Mucosa of stomach (tissue), 1 donor: ENCODE data around the gene SAXO1.
"Not testable (repeated sequence)": the region's sequence is repeated elsewhere in the genome, so short reads cannot be mapped to it uniquely, and the experiment has no call there.

Experiments
- H3K27me3 ChIP-seq: one replicate; pipeline ENCODE4 v1.7.0; 2013; ENCODE audit warnings: mild to moderate bottlenecking, low read length; ENCODE audit not compliant: control insufficient read depth, insufficient read depth
- H3K36me3 ChIP-seq: one replicate; pipeline ENCODE4 v1.7.0; 2013; ENCODE audit warnings: low read length; ENCODE audit not compliant: control insufficient read depth, insufficient read depth
- H3K4me1 ChIP-seq: one replicate; pipeline ENCODE4 v1.7.0; 2013; ENCODE audit warnings: mild to moderate bottlenecking, low read length; ENCODE audit not compliant: control insufficient read depth, insufficient read depth
- H3K4me3 ChIP-seq: one replicate; pipeline ENCODE4 v1.7.0; 2013; ENCODE audit warnings: low read length
- H3K9ac ChIP-seq: one replicate; pipeline ENCODE4 v1.7.0; 2013; ENCODE audit warnings: mild to moderate bottlenecking, low read length, moderate library complexity
- H3K9me3 ChIP-seq: one replicate; pipeline ENCODE4 v1.7.0; 2013; ENCODE audit warnings: mild to moderate bottlenecking, low read length, moderate library complexity; ENCODE audit not compliant: control insufficient read depth
- donor health status: Pancreatic carcinoma.

SAXO1 gene

DNA sequence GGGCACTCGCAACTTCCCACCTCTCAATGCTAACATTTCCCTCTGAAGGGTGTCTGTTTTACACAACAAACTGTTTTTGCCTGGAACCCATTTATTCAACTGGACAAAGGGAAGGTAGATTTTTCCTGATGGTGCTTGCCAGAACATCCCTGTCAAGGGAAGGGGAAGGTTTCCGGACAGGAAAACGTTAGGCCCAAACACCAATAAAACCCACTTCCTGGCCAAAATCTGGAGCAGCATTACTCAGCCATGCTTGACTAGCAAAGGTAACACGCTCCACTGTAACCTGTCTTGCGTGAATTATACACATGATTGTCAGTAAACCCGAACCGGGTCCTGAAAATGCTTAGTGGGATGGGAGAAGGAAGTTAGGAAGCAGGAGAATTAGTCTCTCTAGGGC lies 90.2 kb downstream of the SAXO1 start:
- H3K27me3 ChIP-seq = no peaks in the 10 kb centered on the region
- H3K4me3 ChIP-seq = no peak overlapping the region
- peaks cover 10% of the 10 kb centered on the region for H3K4me1 ChIP-seq
- H3K36me3 ChIP-seq = no peaks in the 10 kb centered on the region
- no peaks in the 10 kb centered on the region for H3K9me3 ChIP-seq
- H3K9ac ChIP-seq = no peak overlapping the region

DNA sequence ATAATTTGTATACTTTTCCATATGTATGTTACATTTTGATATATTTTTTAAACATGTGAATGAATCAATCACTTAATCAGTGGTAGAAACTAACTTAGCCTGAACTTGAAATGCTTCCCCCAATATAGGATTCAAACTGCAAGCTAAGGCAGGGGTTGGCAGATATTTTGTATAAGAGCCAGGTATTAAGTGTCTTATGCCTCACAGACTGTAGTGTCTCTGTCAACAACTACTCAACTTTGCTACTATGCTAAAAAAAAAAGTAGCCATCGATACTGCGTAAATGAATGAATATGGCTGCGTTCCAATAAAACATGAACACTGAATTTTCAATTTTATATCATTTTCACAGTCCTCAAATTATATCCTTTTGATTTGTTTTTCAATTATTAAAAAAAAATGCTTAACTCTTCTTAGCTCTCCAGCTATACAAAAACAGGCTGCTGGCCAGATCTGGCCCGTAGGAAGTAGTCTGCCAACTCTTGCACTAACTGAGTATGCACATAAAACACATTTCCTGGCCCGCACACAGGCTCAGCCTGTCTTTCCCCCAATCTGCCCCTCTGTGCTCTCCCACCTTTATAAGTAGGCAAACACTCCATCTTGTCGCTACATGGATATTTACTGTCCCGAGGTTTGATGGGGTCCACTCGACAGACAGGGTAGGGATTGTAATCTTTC lies 91.8 kb downstream of the SAXO1 start:
- Histone ChIP-seq H3K9me3 (no peaks in the 10 kb centered on the region), H3K27me3 (no peaks in the 10 kb centered on the region), H3K36me3 (no peaks in the 10 kb centered on the region), H3K4me1 (peaks cover 10% of the 10 kb centered on the region), H3K4me3 (no peak overlapping the region), H3K9ac (no peak overlapping the region)

DNA sequence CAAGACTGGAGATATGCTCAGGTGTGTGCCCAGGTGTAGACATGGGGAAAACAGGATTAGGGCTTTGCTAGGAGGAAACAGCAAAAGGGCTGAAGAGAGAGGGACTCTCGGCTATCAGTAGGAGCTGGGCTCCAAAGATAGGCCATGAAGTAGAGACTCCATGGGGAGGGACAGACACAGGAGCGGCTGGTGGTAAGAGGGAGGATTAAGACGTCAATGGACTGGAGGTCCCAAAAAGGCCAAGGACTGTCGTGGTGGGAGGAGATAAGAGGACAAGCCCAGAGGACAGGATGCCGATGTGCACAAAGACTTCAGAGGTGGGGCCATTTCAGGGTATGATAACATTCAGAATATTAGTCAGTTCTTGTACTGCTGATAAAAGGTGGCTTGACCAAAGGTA lies 93.1 kb downstream of the SAXO1 start:
- H3K4me3 ChIP-seq = no peak overlapping the region
- H3K27me3 ChIP-seq = no peaks in the 10 kb centered on the region
- no peaks in the 10 kb centered on the region for H3K9me3 ChIP-seq
- no peak overlapping the region for H3K9ac ChIP-seq
- H3K4me1 ChIP-seq = peaks cover 10% of the 10 kb centered on the region
- no peaks in the 10 kb centered on the region for H3K36me3 ChIP-seq

DNA sequence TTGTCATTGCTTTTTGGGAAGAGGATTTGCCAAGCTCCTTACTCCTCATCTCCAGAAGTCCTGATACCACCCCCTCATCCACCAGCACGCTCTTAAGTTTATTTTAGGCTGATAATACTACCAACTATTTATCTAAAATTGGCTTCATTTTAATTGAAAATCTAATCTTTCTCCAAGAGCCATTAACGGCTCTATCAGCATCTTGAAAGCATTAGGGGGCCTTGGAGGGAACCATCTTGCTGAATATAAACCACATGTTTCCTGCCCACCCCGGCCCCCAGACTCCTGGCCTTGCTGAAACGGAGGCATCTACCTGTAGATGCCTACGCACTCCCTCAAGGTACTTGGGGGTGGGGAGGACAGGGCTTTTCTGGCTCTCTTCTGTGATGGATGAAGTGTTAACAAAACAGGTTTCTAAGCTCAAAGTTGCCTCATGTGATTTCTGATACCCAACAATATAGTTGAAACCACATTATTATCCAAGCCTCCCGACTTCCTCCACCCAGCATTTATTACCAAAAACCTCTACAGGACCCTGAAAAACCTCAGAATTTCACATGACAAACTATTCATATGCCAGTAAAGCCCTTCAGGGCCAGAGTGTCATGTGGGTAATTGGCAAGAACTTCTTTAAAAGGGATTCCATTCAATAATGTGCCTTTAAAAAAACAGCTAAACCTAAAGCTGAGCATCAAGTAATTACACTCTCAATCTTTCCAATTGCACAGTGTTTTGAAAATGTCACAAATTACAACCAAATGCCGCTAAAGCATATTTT lies 96.7 kb downstream of the SAXO1 start:
- Histone ChIP-seq H3K36me3 (no peaks in the 10 kb centered on the region), H3K4me3 (no peak overlapping the region), H3K27me3 (no peaks in the 10 kb centered on the region), H3K9me3 (no peaks in the 10 kb centered on the region), H3K4me1 (peaks cover 10% of the 10 kb centered on the region), H3K9ac (no peak overlapping the region)

DNA sequence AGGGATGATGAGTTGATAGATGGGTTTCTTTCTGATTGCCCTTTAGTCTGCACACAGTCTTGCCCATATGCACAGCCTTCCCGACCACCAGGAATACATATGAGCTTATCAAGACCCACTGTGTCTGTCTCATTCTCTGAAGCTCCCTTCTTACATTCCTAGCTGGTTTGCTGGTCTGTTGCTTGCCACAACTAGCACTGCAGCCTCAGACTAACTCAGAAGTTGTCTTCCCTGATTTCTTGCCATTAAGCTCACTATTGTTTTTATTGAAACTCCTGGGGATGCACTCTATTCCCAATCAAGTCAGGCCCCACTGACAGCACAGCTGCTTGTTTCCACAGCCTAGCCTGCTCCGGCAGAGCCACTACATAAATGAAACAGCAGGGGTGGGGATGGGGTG lies 97.5 kb downstream of the SAXO1 start:
- Histone ChIP-seq H3K36me3 (no peaks in the 10 kb centered on the region), H3K27me3 (no peaks in the 10 kb centered on the region), H3K4me3 (no peak overlapping the region), H3K4me1 (peaks cover 9% of the 10 kb centered on the region), H3K9me3 (no peaks in the 10 kb centered on the region), H3K9ac (no peak overlapping the region)

DNA sequence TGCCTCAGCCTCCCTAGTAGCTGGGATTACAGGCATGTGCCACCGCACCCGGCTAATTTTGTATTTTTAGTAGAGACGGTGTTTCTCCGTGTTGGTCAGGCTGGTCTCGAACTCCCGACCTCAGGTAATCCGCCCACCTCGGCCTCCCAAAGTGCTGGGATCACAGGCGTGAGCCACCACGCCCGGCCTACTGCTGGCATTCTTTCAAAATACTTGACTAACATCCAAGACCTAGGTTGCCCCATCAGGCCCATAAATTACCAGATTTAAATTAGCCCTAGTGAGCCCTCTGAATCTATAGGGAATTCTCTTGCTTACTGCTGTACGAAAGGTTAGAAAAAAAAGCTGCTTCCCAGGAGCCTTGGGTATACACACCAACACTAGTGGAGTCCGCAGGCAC lies 102.4 kb downstream of the SAXO1 start:
- not testable (repeated sequence) for H3K36me3 ChIP-seq, H3K9me3 ChIP-seq, H3K9ac ChIP-seq, H3K4me3 ChIP-seq, H3K27me3 ChIP-seq, H3K4me1 ChIP-seq

DNA sequence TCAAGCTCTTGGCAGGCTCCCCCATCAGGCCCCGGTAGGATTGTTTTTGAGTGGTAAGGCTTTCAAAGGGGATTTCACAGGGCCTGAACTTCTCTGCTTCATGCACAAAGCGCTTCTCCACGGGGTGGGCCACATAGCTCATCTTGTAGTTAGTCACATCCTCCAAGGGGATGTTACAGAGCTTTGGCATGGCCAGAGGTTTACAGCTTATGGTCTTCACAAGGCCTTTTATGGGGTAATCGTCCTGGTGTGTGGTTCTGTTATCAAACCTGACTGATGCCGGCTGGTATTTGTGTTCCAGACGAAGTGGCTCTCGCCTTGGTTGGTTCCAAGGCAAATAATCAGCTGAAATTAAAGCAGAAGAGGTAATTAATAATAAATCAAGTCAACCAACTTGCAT lies 104.3 kb downstream of the SAXO1 start:
- H3K36me3 ChIP-seq = no peaks in the 10 kb centered on the region
- no peak overlapping the region for H3K9ac ChIP-seq
- H3K4me3 ChIP-seq = no peak overlapping the region
- H3K4me1 ChIP-seq = no peaks in the 10 kb centered on the region
- H3K27me3 ChIP-seq = no peaks in the 10 kb centered on the region
- no peaks in the 10 kb centered on the region for H3K9me3 ChIP-seq

DNA sequence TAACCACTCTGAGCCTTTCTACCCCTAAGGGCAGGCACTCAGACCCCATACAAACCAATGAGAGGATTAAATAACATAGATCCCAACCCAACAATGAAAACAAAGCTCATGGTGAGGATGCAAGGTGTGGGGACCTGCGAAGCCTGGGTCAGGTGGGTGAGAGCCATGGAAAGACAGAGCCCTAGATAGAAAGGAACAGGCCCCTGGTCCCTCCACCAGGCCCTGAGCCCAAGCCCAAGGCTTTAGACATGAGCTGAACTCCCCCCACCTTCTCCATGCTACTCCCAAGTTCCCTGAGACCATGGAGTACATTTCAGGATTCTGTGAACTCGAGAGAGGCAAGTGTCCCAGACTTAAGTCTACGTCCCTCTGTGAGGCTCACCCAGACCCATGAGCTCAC lies 106.5 kb downstream of the SAXO1 start:
- Histone ChIP-seq H3K4me1 (no peaks in the 10 kb centered on the region), H3K36me3 (no peaks in the 10 kb centered on the region), H3K27me3 (no peaks in the 10 kb centered on the region), H3K9me3 (no peaks in the 10 kb centered on the region), H3K9ac (no peak overlapping the region), H3K4me3 (no peak overlapping the region)

DNA sequence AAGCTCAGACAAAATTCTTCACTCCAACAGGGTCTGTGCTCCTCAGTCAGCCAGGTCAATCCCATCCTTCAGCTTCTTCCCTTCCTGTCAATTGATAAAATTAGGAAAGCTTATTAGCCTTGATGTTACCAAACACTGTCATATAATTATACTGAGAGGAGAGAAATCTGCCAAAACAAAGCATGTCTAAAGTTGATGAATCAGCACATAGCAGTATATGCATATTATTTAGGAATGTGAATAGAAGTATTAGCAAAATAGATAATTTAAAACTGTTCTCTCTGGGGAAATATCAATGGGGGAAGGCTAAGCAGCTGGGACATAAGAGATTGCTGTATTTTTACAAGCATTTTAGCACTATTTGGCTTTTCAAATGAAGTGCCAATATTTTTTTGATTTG lies 107.1 kb downstream of the SAXO1 start:
- no peaks in the 10 kb centered on the region for H3K27me3 ChIP-seq
- H3K36me3 ChIP-seq = no peaks in the 10 kb centered on the region
- no peaks in the 10 kb centered on the region for H3K4me1 ChIP-seq
- H3K9me3 ChIP-seq = no peaks in the 10 kb centered on the region
- H3K9ac ChIP-seq = no peak overlapping the region
- no peak overlapping the region for H3K4me3 ChIP-seq

DNA sequence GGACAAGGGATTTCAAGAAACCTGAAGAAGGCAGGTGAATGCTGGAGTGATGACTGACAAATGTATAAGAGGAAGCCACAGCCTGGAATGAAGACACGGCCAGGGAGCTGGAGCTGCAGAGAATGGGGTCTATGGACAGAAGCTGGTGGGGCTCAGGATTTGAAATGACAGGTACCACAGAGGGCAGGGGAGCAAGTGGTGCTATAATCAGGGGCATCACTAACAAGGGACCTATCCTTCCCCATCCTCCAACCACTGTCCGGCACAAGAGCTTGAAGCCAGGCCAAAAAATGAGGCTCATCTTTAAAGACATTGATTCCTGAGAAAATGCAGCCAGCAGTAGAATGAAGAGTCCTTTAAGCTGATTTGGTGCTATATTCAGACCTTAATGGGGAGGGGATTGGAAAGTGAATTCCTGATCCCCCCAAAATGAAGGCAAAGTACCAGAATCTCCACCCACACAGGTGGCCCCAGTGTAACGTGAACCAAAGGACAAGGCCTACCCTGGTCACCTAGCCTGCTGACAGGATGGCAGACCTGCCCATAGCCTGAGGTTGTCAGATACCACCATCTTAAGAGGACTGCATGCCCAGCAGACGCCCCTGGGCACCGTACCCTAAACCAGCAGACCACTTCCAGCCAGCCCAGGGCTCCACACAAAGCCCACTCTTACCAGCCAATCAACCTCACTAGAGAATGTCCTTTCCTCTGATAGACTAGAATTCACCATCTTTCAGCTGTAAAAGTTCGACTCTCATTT lies 109.2 kb downstream of the SAXO1 start:
- H3K36me3 ChIP-seq = no peaks in the 10 kb centered on the region
- H3K4me1 ChIP-seq = no peaks in the 10 kb centered on the region
- no peak overlapping the region for H3K4me3 ChIP-seq
- H3K9ac ChIP-seq = no peak overlapping the region
- H3K9me3 ChIP-seq = no peaks in the 10 kb centered on the region
- H3K27me3 ChIP-seq = no peaks in the 10 kb centered on the region

DNA sequence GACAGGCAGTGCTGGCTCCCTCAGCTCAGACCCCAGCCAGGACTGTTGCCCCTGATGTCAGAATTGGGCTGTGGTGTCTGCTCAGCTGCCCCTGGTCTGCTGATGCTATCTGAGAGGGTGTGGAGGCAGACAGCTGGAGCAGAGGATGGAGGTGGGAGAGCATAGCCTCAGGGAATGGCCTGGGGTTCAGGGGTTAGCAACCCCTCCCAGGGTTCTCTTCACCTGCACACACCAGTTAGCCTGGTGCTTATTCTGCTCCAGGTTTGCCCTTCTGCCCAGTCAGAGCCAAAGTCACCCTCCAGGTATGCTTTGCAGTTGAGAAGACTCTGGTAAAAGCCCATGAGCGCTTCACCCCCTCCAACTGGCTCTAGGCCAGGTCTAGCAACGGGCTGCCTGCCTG lies 109.8 kb downstream of the SAXO1 start:
- H3K9ac ChIP-seq = no peak overlapping the region
- H3K27me3 ChIP-seq = no peaks in the 10 kb centered on the region
- no peaks in the 10 kb centered on the region for H3K4me1 ChIP-seq

DNA sequence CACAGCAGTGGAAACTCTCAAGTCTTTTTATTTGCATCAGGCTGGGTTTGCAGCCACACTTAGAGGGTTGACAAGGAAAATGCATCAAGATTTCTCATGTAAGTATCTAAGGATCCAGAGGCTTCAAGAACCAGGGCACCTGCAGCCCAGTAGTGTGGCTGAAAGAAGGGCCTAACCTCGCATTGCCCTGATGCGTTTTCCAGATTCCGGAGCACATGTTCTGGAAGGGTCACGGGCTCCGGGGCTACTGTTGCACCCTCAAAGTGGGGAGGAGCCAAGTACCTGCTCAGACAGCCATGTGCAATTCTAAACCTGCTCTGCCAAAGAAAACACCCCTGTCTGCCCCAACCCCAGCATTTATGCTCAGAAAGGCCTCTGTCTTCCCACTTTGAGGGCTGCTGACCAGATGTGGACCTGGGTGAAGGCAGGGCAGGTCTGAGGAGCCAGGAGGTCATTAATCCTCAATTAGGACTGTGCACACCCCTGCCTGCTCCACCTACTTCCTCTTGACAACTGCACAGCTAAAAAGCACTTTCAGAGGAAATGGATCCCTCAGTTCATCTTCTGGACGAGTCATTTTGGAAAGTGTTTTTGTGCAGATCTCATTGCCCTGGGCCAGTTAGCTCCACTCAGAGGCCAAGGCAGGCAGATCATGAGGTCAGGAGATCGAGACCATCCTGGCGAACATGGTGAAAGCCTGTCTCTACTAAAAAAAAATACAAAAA lies 110.7 kb downstream of the SAXO1 start:
- H3K36me3 ChIP-seq = no peaks in the 10 kb centered on the region
- no peak overlapping the region for H3K9ac ChIP-seq
- H3K4me1 ChIP-seq = no peaks in the 10 kb centered on the region
- H3K4me3 ChIP-seq = no peak overlapping the region
- no peaks in the 10 kb centered on the region for H3K9me3 ChIP-seq
- H3K27me3 ChIP-seq = no peaks in the 10 kb centered on the region

More for the DNA sequence above, 109.8 kb downstream of the SAXO1 start:
- Histone ChIP-seq H3K9me3 (no peaks in the 10 kb centered on the region), H3K4me3 (no peak overlapping the region), H3K36me3 (no peaks in the 10 kb centered on the region)
